Hepatocyte (in vitro differentiated cells): ENCODE results near the gene ANKRD11. TPM values are rescaled to one million over a fixed set of nuclear protein-coding genes. Genes with fewer than 3 reads are reported as not detected.
A peak's percentile ranks its signal among the peaks of the same experiment; 100 is the strongest.

Source experiments
- DNase-seq: peaks from one replicate; pipeline ENCODE4 v3.0.0-alpha.2; 2016; ENCODE audit warnings: low spot score
- H2AFZ ChIP-seq: fragments of 200-600 bp; sonication (generic); 2 replicates; pipeline ENCODE4 v1.6.0; 2016; ENCODE audit warnings: antibody characterized with exemption, mild to moderate bottlenecking
- H3K27ac ChIP-seq: fragments of 200-600 bp; sonication (generic); 2 replicates; pipeline ENCODE4 v1.5.1; 2016; ENCODE audit warnings: mild to moderate bottlenecking
- H3K27me3 ChIP-seq: fragments of 200-600 bp; sonication (generic); 2 replicates; pipeline ENCODE4 v1.6.1; 2016
- H3K36me3 ChIP-seq: fragments of 200-600 bp; sonication (generic); replicated peaks from 2 replicates; pipeline ENCODE4 v1.5.1; 2016; ENCODE audit warnings: low read depth; ENCODE audit not compliant: insufficient read depth
- H3K4me1 ChIP-seq: fragments of 200-600 bp; sonication (generic); 2 replicates; pipeline ENCODE4 v1.5.1; 2016; ENCODE audit warnings: mild to moderate bottlenecking, moderate library complexity; ENCODE audit not compliant: insufficient read depth
- H3K4me2 ChIP-seq: fragments of 200-600 bp; sonication (generic); 2 replicates; pipeline ENCODE4 v1.6.0; 2016
- H3K4me3 ChIP-seq: fragments of 200-600 bp; sonication (generic); 2 replicates; pipeline ENCODE4 v1.5.1; 2016; ENCODE audit warnings: mild to moderate bottlenecking
- H3K79me2 ChIP-seq: fragments of 200-600 bp; sonication (generic); 2 replicates; pipeline ENCODE4 v1.6.0; 2017; ENCODE audit warnings: mild to moderate bottlenecking
- H3K9me2 ChIP-seq: fragments of 200-600 bp; sonication (generic); replicated peaks from 2 replicates; pipeline ENCODE4 v1.6.0; 2017; ENCODE audit warnings: mild to moderate bottlenecking; ENCODE audit not compliant: insufficient read depth
- H3K9me3 ChIP-seq: fragments of 200-600 bp; sonication (generic); 2 replicates; pipeline ENCODE4 v1.5.1; 2016; ENCODE audit warnings: low read depth, mild to moderate bottlenecking
- H4K20me1 ChIP-seq: fragments of 200-600 bp; sonication (generic); 2 replicates; pipeline ENCODE4 v1.6.0; 2016; ENCODE audit warnings: mild to moderate bottlenecking; ENCODE audit not compliant: insufficient read depth, poor library complexity, severe bottlenecking
- EZH2 ChIP-seq: fragments of 200-600 bp; sonication (generic); IDR thresholded peaks from 2 replicates; pipeline ENCODE4 v1.6.1; 2016; ENCODE audit warnings: antibody characterized with exemption, mild to moderate bottlenecking, borderline replicate concordance
- EZH2phosphoT487 ChIP-seq: fragments of 200-600 bp; sonication (generic); IDR thresholded peaks from one replicate; pipeline ENCODE4 v1.6.1; 2018; ENCODE audit warnings: antibody characterized with exemption, mild to moderate bottlenecking, low read depth, moderate library complexity; ENCODE audit not compliant: unreplicated experiment, severe bottlenecking
- WGBS: methylation state at CpG from one replicate; pipeline ENCODE4 v1.1.6; 2016; ENCODE audit warnings: low lambda C conversion rate; ENCODE audit errors: missing lambda C conversion rate; 5-methylcytosine and 5-hydroxymethylcytosine counted together
- polyA plus RNA-seq: library from polyadenylated mRNA; unstranded; fragments of >200 nt; fragmentation: Nextera tagmentation; extraction: Ambion mirVana; gene quantifications from 2 replicates; pipeline ENCODE4 v1.2.1, GENCODE V29; 2016
- total RNA-seq: library from RNA; depleted of rRNA; stranded (reverse); fragments of >200 nt; gene quantifications from 2 replicates; pipeline ENCODE4 v1.2.3, GENCODE V29; 2014
- TF ChIP-seq, protein P1 (sequence below): fragments of 200-600 bp; sonication (generic); IDR thresholded peaks from 2 replicates; pipeline ENCODE4 v1.5.1; 2016; ENCODE audit warnings: antibody characterized with exemption, mild to moderate bottlenecking; ENCODE audit not compliant: poor library complexity

The ANKRD11 gene
- 48.7 and 50.6 TPM in 2 replicates for total RNA-seq
- polyA plus RNA-seq: 130 and 135 TPM in 2 replicates

DNA sequence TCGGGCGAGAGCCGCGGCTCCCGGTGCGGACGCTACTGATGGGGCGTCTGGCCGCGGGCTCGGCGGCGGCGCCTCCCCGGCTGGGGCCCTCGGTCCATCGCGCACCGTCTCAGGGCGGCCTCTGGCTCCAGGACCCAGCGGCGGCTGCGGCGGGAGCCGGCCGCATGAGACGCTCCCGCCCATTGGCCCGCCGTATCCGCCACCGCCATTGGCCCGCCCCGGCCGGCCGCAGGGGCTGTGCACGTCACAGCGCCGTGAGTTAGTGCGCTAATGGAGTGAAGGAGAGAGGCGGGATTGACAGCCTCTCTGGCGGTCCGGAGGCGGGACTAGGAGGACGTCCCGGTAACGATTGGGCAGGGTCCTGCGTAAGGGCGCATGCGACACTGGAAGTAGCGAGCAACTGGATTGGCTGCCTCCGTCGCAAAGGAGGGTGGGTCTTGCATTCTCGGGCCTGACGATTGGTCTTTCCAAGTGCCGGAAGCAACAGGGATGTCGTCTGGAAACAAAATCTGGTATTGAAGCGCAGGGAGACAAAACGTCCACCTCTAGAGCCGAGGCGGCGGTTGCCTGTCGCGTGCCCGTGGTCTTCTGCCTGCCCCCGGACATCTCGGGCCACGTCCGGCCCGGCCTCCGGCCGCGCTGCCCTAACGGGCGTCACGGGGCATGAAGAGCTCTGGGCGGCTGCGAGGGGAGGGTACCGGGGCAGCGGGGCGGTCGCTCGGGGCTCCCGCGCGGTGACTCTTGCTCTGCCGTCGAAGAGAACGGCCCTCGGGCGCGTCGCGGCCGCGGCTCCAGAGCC lies at the start of gene ANKRD11:
TSS of gene ANKRD11 (minus strand) at position 123 of the 799 bp plus-strand sequence. CDS start 173,542 bp downstream, outside the sequence.
- Histone ChIP-seq H3K4me2 (peak within 1 kb of the TSS; percentile 99), H3K27ac (peak within 1 kb of the TSS; percentile 98), H3K27me3 (no peaks in the 10 kb centered on the region), H3K9me2 (no peaks in the 10 kb centered on the region), H3K4me3 (peak within 1 kb of the TSS; percentile 70), H2AFZ (peak within 1 kb of the TSS; percentile 73), H3K9me3 (no peaks in the 10 kb centered on the region), H3K4me1 (peaks cover 29% of the 10 kb centered on the region), H4K20me1 (peaks cover 34% of the 10 kb centered on the region), H3K36me3 (no peaks in the 10 kb centered on the region), H3K79me2 (peaks cover 68% of the 10 kb centered on the region)
- under 1% methylated on average over 89 of the region's 96 CpGs for WGBS
- peak; percentile 99 for DNase-seq
- no peak for TF ChIP-seq EZH2phosphoT487
- TF ChIP-seq, protein P1, sequence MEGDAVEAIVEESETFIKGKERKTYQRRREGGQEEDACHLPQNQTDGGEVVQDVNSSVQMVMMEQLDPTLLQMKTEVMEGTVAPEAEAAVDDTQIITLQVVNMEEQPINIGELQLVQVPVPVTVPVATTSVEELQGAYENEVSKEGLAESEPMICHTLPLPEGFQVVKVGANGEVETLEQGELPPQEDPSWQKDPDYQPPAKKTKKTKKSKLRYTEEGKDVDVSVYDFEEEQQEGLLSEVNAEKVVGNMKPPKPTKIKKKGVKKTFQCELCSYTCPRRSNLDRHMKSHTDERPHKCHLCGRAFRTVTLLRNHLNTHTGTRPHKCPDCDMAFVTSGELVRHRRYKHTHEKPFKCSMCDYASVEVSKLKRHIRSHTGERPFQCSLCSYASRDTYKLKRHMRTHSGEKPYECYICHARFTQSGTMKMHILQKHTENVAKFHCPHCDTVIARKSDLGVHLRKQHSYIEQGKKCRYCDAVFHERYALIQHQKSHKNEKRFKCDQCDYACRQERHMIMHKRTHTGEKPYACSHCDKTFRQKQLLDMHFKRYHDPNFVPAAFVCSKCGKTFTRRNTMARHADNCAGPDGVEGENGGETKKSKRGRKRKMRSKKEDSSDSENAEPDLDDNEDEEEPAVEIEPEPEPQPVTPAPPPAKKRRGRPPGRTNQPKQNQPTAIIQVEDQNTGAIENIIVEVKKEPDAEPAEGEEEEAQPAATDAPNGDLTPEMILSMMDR: no peak
- TF ChIP-seq EZH2: no peak

DNA sequence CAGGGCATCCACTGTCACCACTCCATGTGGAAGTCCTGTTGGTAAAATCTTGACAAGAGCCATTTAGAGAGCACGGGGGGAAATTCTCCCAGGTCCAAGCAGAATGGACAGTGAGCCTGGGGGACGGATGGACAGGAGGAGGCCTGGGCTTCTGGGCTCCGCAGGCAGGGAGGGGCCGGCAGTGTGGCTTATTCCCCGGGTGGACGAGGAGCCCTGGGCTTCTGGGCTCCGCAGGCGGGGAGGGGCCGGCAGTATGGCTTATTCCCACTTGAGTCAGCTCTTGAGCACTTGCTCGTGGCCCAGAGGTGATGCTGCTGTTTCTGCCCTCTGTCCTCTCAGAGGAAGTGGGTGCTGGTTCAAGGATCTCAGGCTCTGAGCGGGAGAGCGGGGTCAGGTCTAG lies 47.9 kb upstream of the ANKRD11 start:
- DNase-seq: no peak
- no peaks in the 10 kb centered on the region for H3K79me2 ChIP-seq
- no peaks in the 10 kb centered on the region for H3K4me1 ChIP-seq
- no peaks in the 10 kb centered on the region for H3K36me3 ChIP-seq
- no peaks in the 10 kb centered on the region for H3K9me3 ChIP-seq
- no peak for TF ChIP-seq EZH2phosphoT487
- TF ChIP-seq EZH2: no peak
- TF ChIP-seq, protein P1: no peak
- H3K4me2 ChIP-seq: no peak overlapping the region
- H3K27me3 ChIP-seq: no peaks in the 10 kb centered on the region
- no peak overlapping the region for H3K27ac ChIP-seq
- H4K20me1 ChIP-seq: no peaks in the 10 kb centered on the region
- H3K4me3 ChIP-seq: no peak overlapping the region
- no peaks in the 10 kb centered on the region for H3K9me2 ChIP-seq
- WGBS: over 99% methylated on average over 12 of the region's 12 CpGs
- H2AFZ ChIP-seq: no peak overlapping the region

DNA sequence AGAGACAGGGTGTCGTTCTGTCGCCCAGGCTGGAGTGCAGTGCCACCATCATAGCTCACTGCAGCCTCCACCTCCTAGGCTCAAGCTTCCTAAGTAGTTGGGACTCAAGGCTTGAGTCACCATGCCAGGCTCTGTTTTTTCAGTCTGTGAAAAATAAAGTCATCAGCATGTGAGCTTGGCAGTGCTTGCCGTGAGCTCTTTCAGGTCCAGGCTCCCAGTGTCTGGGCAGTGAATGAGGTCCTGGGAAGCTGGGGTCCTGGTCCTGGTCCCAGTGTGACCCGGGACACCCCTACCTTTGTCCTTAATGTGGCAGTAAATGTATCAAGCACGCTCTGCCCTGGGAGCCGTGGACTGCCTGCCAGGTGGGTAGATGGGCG lies 47.2 kb upstream of the ANKRD11 start:
- 94% methylated on average over 7 of the region's 7 CpGs for whole genome bisulfite sequencing
- Histone ChIP-seq H4K20me1 (no peaks in the 10 kb centered on the region), H2AFZ (no peak overlapping the region), H3K4me1 (no peaks in the 10 kb centered on the region), H3K36me3 (no peaks in the 10 kb centered on the region), H3K79me2 (no peaks in the 10 kb centered on the region), H3K27ac (no peak overlapping the region), H3K4me2 (no peak overlapping the region), H3K27me3 (no peaks in the 10 kb centered on the region), H3K4me3 (no peak overlapping the region), H3K9me3 (no peaks in the 10 kb centered on the region), H3K9me2 (no peaks in the 10 kb centered on the region)
- TF ChIP-seq, protein P1: no peak
- TF ChIP-seq EZH2phosphoT487: no peak
- no peak for TF ChIP-seq EZH2
- DNase-seq: no peak
